Coronary artery (tissue), 2 donors: Measurements from ENCODE around the gene SLC25A43.
"Not testable (repeated sequence)": the region's sequence is repeated elsewhere in the genome, so short reads cannot be mapped to it uniquely, and the experiment has no call there.

ENCODE experiments used
- DNase-seq: peaks from one replicate; pipeline ENCODE4 v3.0.0-alpha.2; 2017; ENCODE audit warnings: low spot score
- H3K27ac ChIP-seq, 2 donors: fragments of 200-600 bp; sonication (generic); one replicate each; pipeline ENCODE4 v1.5.1; 2016 to 2019
- H3K4me3 ChIP-seq: fragments of 200-600 bp; sonication (generic); 2 replicates; pipeline ENCODE4 v1.5.1; 2016; ENCODE audit warnings: mild to moderate bottlenecking, moderate library complexity
- CTCF ChIP-seq: fragments of 200-600 bp; sonication (generic); IDR thresholded peaks from one replicate; pipeline ENCODE4 v1.5.1; 2019; ENCODE audit warnings: antibody characterized with exemption

SLC25A43 gene

GRCh38 chrX:119488749-119489148 is 89.6 kb downstream of the SLC25A43 start:
- peak; percentile 46 for TF ChIP-seq CTCF
- Histone ChIP-seq H3K4me3 (no peak overlapping the region), H3K27ac (no peak overlapping the region)
- DNase-seq, result no peak

- no peak for TF ChIP-seq CTCF
- no peak for DNase-seq
- H3K4me3 ChIP-seq, result no peak overlapping the region
- no peak overlapping the region for H3K27ac ChIP-seq
These were observed 90.3 kb downstream of the SLC25A43 start for GRCh38 chrX:119489212-119490074.

GRCh38 chrX:119492463-119492862 is 93.3 kb downstream of the SLC25A43 start:
- H3K27ac ChIP-seq, result no peak overlapping the region
- no peak for TF ChIP-seq CTCF
- H3K4me3 ChIP-seq, result no peak overlapping the region
- no peak for DNase-seq

GRCh38 chrX:119493851-119494495 is 94.8 kb downstream of the SLC25A43 start:
- H3K4me3 ChIP-seq, H3K27ac ChIP-seq, DNase-seq: not testable (repeated sequence)

GRCh38 chrX:119495734-119496726 is 96.9 kb downstream of the SLC25A43 start:
- no peak for DNase-seq
- Histone ChIP-seq H3K4me3 (no peak overlapping the region), H3K27ac (no peak overlapping the region)
- TF ChIP-seq CTCF, result no peak

- TF ChIP-seq CTCF, result no peak
- Histone ChIP-seq H3K27ac (no peak overlapping the region), H3K4me3 (no peak overlapping the region)
- no peak for DNase-seq
These were observed 98.0 kb downstream of the SLC25A43 start for GRCh38 chrX:119497185-119497584.
